ENCODE measurements around the gene GALNT12.

GALNT12 gene

DNA sequence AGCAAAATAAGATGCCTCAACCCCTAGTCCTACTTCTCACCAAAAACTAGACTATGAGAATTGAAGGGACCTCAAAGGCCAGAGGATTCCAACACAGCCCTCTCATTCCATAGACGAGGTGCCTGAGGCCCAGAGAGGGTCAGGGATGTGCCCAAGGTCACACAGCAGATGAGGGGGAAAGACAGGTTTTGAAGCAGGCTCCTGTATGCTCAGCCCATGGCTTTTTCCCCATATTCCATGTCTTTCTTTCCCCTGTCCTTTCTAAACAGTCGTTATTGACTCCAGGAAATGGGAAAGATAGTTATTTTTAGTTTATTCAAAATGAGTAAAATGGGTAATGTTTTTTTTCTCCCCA is 75.1 kb downstream of the GALNT12 start:
- no peak for DNase-seq

DNA sequence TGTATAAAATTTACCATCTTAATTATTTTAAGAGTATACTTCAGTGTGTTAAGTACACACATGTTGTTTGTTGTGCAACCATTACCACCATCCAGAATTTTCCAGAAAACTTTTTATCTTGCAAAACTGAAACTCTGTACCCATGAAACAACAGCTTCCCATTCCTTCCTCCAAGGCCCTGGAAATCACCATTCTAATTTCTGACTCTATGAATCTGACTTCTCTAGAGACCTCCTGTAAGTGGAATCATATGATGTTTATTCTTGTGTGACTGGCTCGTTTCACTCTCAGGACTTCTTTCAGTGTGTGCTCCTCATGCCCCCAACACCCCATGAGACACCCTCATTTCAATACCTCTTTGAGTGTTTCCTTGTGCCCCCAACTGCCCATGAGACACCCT is 75.8 kb downstream of the GALNT12 start:
- no peak for DNase-seq

DNA sequence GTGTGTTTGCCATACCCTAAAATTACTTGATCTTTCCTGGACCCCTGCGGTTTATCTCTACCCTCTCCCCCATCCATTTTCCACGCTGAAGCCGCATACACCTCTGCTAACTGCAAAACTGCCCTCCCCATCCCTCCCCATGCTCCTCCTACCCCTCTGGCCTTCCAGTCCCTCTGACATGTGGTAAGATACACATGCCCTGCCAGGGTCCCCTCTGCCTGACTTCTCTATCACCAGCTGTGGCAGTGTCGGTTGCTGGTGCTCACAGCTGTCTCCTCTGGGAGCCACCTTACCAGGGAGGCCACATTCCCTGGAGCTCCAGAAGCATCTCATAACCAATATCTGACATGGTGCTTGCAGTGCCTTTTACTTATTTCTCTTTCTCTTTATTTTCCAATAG is 77.4 kb downstream of the GALNT12 start:
- DNase-seq: no peak

DNA sequence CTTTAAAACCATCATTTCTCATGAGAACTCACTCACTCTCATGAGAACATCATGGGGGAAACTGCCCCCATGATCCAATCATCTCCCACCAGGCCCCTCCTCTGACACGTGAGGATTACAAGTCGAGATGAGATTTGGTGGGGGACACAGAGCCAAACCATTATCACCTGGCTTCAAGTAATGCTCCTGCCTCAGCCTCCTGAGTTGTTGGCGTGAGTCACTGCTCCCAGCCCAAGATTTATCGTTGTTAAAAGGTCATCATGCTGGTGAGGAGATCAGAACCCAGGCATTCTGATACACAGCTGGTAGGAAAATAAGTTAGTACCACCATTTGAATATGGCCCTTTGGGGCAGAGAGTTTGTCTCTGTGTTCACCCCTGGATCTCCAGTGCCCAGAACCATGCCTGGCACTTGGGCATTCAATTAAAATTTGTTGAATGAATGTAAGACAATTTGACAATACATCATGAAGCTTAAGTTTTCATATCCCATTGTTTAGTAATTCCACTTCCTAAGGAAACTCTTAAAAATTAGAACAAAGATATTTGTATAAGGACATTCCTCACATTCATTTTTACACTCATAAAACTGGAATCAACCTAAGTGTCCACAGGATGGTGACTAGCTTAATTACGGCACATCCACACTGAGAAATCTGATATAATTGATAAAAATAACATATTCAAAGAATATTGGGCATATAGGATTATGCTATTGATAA is 78.3 kb downstream of the GALNT12 start:
- DNase-seq: no peak

DNA sequence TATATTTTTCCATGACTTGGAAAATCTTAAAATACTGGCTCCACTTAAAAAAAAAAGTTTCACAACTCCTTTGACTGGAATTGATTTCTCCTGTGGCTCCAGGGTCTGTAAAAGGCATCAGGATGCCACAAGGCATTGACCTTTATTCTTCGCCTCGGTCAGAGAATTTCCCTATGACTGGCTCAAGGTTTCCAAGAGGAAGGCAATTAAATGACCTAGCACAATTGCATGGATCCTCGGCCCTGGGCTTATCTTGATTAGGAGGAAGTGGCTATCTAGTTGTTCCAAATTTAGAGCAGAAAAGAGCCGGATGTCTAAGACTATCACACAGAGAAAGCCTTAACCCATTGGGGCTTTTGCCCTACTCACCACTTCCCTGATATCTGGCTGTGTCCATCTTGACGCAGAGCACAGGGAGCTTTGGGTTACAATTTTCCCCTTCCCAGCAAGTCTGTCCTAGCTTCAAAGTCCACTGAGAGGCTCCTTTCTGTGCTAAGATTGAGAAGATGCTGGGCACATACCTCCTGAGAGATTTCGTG is 79.3 kb downstream of the GALNT12 start:
- no peak for DNase-seq

DNA sequence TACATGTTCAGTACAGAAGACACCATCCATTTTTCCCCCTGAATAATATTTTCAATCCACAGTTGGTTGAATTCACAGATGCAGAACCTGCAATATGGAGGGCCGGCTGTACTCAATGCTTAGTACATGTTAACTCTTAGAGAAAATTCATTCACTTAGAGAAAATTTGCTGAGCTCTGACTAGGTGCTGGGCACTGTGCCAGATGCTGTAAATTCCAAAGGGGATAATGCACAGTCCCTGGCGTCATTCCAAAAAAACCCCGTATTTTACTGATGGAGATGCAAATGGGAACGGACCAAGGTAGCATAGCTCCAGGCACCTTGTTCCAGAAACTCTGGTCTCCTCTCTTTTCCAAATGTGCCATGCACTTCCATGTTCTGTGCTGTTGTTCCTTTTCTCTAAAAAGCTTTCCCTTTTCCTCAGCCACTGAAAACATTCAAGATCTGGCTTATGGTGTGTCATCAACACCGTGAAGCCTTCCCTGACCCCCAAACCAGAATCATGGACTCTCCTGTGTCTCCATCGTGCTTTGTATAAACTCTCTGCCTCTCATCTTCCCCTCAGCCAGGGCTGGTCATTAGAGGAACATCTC is 80.5 kb downstream of the GALNT12 start:
- no peak for DNase-seq

DNA sequence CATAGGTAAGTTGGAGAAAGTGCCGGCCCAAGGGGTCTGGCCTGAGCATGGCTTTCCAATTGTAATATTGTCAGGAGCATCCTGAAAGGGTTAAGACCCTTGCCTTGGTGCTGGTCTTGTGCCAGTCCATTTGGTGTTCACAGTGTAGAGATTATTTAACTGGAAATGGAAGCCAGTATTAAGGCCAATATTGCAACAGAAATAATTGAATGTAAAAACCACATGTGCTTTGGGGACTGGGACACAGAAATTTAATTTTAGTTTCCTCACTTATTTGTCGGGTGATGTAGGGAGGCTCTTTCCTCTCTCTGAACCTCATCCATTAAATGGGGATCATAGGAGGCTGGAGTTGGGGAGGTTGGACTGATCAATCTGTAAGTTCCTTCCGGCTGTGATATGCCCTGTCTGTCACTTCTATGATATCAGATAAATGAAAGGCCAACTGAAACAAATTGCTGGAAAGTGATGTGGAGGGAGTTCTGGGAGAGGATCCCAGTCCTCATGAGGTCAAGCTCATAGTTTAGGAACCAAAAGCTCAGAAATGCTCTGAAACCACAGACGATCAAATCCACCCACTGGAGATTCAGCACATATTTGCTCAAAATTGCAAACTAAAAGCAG is 81.4 kb downstream of the GALNT12 start:
- DNase-seq: no peak

DNA sequence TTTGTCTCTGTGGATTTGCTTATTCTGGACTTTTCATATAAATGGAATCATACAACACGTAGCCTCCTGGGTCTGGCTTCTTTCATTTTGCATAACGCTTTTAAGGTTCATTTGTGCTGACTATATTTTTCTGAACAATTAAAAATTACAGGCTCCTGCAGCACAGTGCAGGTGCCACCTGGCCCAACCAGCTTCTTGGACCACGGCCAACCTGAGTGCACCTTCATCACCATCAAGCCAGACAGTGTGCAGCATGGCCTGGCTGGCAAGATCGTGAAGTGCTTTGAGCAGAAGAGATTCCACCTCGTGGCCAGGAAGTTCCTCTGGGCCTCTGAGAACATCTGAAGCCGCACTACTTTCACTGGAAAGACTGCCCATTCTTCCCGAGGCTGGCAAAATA is 82.8 kb downstream of the GALNT12 start:
- DNase-seq: no peak

DNA sequence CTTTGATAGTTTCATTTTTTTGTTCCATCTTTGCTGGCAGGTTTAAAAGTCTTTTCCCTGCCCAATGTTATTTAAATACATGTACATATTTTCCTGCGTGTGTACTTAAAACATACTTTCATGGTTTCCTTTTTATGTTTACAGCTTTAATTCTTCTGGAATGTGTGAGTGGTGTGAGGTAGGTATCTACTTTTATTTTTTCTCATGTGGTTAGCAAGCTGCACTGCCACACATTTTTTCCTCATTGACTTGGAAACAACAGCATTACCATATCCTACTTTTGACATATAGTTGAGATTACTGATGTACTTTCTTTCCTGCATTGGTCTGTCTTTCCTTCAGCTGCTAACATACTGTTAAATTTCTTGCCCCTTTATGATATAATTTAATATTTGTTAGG is 84.8 kb downstream of the GALNT12 start:
- no peak for DNase-seq

DNA sequence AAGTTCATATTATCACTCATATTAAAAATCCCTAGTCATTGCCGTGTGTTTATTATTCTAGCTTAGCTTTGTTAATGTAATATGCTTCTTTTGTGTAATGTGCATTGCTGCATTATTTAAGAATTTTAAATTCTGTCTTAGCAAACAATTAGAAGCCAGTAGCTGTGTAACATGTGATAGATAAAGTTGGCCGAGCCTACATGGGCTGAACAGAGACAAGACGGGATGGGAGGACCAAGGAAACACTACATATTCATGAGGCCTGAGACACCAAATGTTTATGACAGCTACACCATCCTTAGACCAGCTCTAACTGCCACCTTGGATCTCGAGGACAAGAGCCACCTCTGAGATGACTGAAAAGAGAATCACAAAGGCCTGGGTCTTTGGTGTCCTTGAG is 85.2 kb downstream of the GALNT12 start:
- no peak for DNase-seq

DNA sequence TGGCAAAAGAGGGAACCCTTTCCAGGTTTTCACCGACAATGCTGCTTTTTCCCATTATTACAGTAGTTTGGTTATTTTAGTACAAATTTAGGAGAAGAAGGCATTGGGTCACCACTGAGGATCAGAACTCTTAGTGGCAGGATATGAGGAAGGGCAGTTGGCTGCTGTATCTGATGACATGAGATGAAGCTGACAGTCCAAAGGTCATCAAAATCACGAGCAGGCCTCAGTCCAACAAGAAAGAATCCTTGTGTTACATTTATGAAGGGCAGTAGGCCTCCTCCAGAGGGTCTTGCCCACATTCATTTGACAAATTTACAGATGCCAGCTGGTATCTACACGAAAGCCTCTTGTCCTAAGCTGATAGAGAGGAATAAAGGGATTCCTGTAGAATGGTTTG is 86.7 kb downstream of the GALNT12 start:
- DNase-seq: no peak

DNA sequence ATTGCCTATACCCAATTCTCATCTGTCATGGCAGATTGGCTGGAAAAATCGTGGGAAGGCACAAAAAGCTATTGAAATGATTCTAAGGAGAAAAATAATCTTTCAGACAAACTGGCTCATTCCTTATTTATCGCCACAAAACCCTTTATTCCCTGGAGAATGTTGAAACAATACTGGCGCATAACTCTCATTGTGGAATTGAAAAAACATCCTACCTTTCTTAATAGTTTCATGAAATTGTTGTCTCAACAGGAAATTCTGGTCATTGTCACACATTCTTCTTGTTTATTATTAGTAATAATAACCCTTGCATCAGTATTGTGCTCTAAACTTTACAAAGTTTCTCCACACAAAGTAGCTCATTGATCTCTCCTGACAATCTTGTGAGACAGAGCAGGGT is 87.3 kb downstream of the GALNT12 start:
- no peak for DNase-seq

DNA sequence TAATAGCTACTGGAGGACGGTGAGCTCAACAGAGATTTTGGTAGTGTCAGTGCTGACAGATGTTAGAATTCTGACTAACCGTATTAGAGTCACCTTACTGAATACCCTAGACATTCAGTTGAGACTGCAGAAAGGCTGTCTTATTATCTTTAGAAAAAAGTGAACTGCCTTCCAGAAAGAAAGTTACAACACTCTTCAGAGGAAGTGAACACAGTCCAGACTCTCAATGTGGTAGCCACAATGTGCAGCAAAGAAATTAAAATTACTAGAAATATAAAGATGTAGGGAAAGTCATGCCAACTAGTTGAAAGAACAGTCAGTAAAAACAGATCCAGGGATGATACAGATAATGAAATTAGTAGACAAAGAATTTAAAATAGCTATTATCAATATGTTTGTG is 89.2 kb downstream of the GALNT12 start:
- DNase-seq: no peak

DNA sequence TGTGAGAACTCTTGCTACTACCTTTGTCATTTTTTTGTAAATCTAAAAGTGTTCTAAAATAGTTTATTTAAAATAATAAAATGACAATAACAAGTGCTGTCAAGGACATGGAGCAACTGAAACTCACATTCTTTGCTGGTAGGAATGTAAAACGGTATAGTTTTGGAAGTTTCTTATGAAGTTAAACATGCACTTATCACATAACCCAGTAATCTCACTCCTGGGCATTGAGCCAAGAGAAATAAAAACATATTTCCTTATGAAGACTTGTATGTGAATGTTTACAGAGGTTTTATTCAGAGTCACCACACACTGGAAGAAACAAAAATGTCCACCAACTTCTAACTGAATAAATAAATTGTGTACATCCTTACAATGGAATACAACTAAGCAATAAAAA is 90.3 kb downstream of the GALNT12 start:
- no peak for DNase-seq

DNA sequence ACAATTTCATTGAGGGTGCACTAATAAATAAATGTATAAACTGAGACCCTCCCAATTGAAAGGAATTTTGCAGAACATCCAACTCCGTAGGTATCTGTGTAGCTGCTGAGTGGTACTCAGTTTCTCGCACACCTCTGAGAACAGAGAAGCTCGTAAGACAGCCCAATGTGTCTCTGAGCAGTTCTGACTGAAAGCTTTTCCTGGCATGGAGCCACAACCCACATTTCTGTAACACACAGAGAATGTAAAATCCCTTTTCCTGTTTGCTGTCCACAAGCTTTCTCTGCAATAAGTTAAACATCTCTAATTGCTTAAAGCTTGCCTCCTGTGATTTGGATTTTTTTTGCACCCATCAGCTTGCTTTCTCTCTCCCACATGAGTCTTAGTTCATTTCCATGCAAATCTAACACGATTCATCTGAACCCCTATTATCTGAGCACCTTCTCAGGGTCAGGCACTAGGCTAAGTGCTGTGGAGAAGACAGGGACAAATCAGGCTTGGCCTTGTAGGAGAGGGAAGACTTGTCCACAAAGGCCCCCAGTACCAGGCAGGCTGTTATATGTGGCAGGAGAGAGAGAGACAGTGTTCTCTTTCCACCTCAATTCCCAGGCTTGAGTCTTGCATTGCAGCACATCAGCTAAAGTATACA is 92.1 kb downstream of the GALNT12 start:
- DNase-seq: no peak

Measured in effector CD4-positive, alpha-beta T cell (primary cell).